ENCODE data around the gene NRK.

GRCh38 chrX:105910563-105911105, 88.3 kb downstream of the NRK start:
- TF ChIP-seq POLR2AphosphoS5 (IDR thresholded peaks at IDR 0.05) = no peak
- TF ChIP-seq, protein P1, sequence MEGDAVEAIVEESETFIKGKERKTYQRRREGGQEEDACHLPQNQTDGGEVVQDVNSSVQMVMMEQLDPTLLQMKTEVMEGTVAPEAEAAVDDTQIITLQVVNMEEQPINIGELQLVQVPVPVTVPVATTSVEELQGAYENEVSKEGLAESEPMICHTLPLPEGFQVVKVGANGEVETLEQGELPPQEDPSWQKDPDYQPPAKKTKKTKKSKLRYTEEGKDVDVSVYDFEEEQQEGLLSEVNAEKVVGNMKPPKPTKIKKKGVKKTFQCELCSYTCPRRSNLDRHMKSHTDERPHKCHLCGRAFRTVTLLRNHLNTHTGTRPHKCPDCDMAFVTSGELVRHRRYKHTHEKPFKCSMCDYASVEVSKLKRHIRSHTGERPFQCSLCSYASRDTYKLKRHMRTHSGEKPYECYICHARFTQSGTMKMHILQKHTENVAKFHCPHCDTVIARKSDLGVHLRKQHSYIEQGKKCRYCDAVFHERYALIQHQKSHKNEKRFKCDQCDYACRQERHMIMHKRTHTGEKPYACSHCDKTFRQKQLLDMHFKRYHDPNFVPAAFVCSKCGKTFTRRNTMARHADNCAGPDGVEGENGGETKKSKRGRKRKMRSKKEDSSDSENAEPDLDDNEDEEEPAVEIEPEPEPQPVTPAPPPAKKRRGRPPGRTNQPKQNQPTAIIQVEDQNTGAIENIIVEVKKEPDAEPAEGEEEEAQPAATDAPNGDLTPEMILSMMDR (IDR thresholded peaks at IDR 0.05) = no peak
